Uterus (tissue), 4 donors: ENCODE data around the gene SF3B3. TPM values are rescaled to one million over a fixed set of nuclear protein-coding genes. Genes with fewer than 3 reads are reported as not detected.
"Not testable (repeated sequence)": the region's sequence is repeated elsewhere in the genome, so short reads cannot be mapped to it uniquely, and the experiment has no call there.

Experiments used
- DNase-seq, 2 donors: peaks; one replicate each; pipeline ENCODE4 v3.0.0-alpha.2; 2019 to 2020
- H3K27ac ChIP-seq, 2 donors: fragments of 200-600 bp; sonication (generic); 1 replicate in 1 of 2; 2 replicates in 1 of 2; pipeline ENCODE4 v1.5.1; 2016 to 2018
- H3K27me3 ChIP-seq, 2 donors: fragments of 200-600 bp; sonication (generic); one replicate each; pipeline ENCODE4 v1.5.1; 2018 to 2019; ENCODE audit warnings: control low read depth in 1 of 2
- H3K36me3 ChIP-seq, 2 donors: fragments of 200-600 bp; sonication (generic); one replicate each; pipeline ENCODE4 v1.5.1; 2019; ENCODE audit warnings: control low read depth in 1 of 2
- H3K4me1 ChIP-seq, 2 donors: fragments of 200-600 bp; sonication (generic); one replicate each; pipeline ENCODE4 v1.5.1; 2018 to 2019; ENCODE audit warnings: control low read depth in 1 of 2
- H3K4me3 ChIP-seq, 2 donors: fragments of 200-600 bp; sonication (generic); 1 replicate in 1 of 2; 2 replicates in 1 of 2; pipeline ENCODE4 v1.5.1; 2018 to 2019; ENCODE audit warnings: mild to moderate bottlenecking in 1 of 2
- H3K9me3 ChIP-seq, 2 donors: fragments of 200-600 bp; sonication (generic); one replicate each; pipeline ENCODE4 v1.5.1; 2019; ENCODE audit warnings: control low read depth in 1 of 2
- CTCF ChIP-seq, 4 experiments: fragments of 200-600 bp in 2 of 4; fragments of 450-650 bp in 2 of 4; sonication (generic) in 2 of 4; IDR thresholded peaks; one replicate each; pipeline ENCODE4 v1.5.1; 2016 to 2019; ENCODE audit warnings: antibody characterized with exemption in 4 of 4, mild to moderate bottlenecking in 2 of 4, moderate library complexity in 1 of 4
- POLR2A ChIP-seq, 2 donors: fragments of 450-650 bp; IDR thresholded peaks; one replicate each; pipeline ENCODE4 v1.6.1; 2016; ENCODE audit warnings: antibody characterized with exemption in 2 of 2, mild to moderate bottlenecking in 1 of 2, moderate library complexity in 1 of 2
- intact Hi-C: fragments of 100-400 bp; cut with DNase I; formaldehyde crosslinking; loops from one replicate; pipeline ENCODE4 v1.15.1; 2023; ENCODE audit warnings: low total_unique reads
- small RNA-seq: library from RNA; depleted of rRNA; stranded (forward); fragments of <200 nt; gene quantifications from one replicate; pipeline ENCODE3, GENCODE V24; 2016
- total RNA-seq, 4 donors: library from RNA; depleted of rRNA in 3 of 4; stranded (reverse); fragments of >200 nt in 3 of 4; gene quantifications; one replicate each; pipeline versions ENCODE4 v1.1.0 to v1.2.4, GENCODE V29; 2014 to 2023
- donor health status: DM: yes; HTN: yes; CAD: no.

The SF3B3 gene
- total RNA-seq, 4 donors from 2014 or later: 24.3 to 244 (median 145) TPM

- Histone ChIP-seq H3K27me3 (no peaks in the 10 kb centered on the region), H3K27ac (no peak overlapping the region), H3K36me3 (no peaks in the 10 kb centered on the region), H3K4me3 (no peak overlapping the region), H3K4me1 (no peaks in the 10 kb centered on the region), H3K9me3 (no peaks in the 10 kb centered on the region)
- intact Hi-C loops: no loop called here
- DNase-seq: no peak
- TF ChIP-seq CTCF (IDR thresholded peaks at IDR 0.05): no peak
- no peak for TF ChIP-seq POLR2A (IDR thresholded peaks at IDR 0.05)
These were observed 90.8 kb downstream of the SF3B3 start for GRCh38 chr16:70614208-70614951.

- Histone ChIP-seq H3K36me3 (no peaks in the 10 kb centered on the region), H3K4me1 (no peaks in the 10 kb centered on the region), H3K27ac (no peak overlapping the region), H3K4me3 (no peak overlapping the region), H3K27me3 (no peaks in the 10 kb centered on the region), H3K9me3 (no peaks in the 10 kb centered on the region)
- DNase-seq: no peak
- TF ChIP-seq POLR2A (IDR thresholded peaks at IDR 0.05) (no peak), CTCF (IDR thresholded peaks at IDR 0.05) (no peak)
- intact Hi-C loops: no loop called here
These were observed 92.3 kb downstream of the SF3B3 start for GRCh38 chr16:70615945-70616344.

DNA sequence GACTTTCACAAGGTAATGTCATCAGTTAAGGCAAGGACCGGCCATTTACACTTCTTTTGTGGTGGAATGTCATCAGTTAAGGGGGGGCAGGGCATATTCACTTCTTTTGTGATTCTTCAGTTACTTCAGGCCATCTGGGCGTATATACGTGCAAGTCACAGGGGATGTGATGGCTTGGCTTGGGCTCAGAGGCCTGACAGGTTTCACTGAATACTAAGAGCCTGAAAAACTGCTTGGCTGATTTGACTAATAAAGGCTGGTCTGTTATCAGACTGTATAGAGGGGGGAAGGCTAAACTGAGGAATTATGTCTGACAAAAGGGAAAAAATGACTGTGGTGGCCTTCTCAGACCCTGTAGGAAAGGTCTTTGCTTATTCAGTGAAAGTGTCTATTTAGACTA is 98.2 kb downstream of the SF3B3 start:
- H3K27me3 ChIP-seq, intact Hi-C loops, H3K9me3 ChIP-seq, H3K4me1 ChIP-seq, H3K36me3 ChIP-seq, DNase-seq, H3K27ac ChIP-seq, H3K4me3 ChIP-seq: not testable (repeated sequence)

Small RNA genes within 50 kb of the gene (small RNA-seq; reads per million reads assigned to genes)
- gene SNORD111 (773 reads per million, percentile 97 among the genes with 10 or more reads in this experiment), gene SNORD111B (229 reads per million, percentile 96 among the genes with 10 or more reads in this experiment)

Other genes starting within 250 kb of the SF3B3 start
- 10 to 100 TPM; 32.5 to 99.4 (median 62.5) TPM for gene AARS1, start 234.3 kb upstream of the SF3B3 start, total RNA-seq
- 10 to 100 TPM; 10.6 to 77.6 (median 25.4) TPM for gene DDX19B, start 224.6 kb upstream of the SF3B3 start, total RNA-seq
- gene DDX19A, start 176.9 kb upstream of the SF3B3 start, total RNA-seq: 100 to 1,000 TPM in 1 of 4 donors, 10 to 100 TPM in 3; 12.1 to 126 (median 41.9) TPM
- gene ST3GAL2, start 84.7 kb upstream of the SF3B3 start, total RNA-seq: 10 to 100 TPM in 2 of 4 donors, 1 to 10 TPM in 2; 6.2 to 57.9 (median 27.5) TPM
- 10 to 100 TPM; 12.1 to 65.3 (median 22.9) TPM for gene FCSK, start 69.2 kb upstream of the SF3B3 start, total RNA-seq
- gene COG4, start 262 bp upstream of the SF3B3 start, total RNA-seq: 100 to 1,000 TPM in 1 of 4 donors, 10 to 100 TPM in 3; 33.3 to 137 (median 67.1) TPM
- 1 to 10 TPM in 3 of 4 donors, not detected in 1; 3.3 to 9.4 (median 9.0) TPM for gene IL34, start 122.7 kb downstream of the SF3B3 start, total RNA-seq
- gene MTSS2, start 162.2 kb downstream of the SF3B3 start, total RNA-seq: 100 to 1,000 TPM in 1 of 4 donors, 10 to 100 TPM in 3; 11.2 to 142 (median 18.2) TPM